ENCODE data around the gene SEPTIN3. TPM values are rescaled to one million over a fixed set of nuclear protein-coding genes. Genes with fewer than 3 reads are reported as not detected.

Gene SEPTIN3
- total and polyA plus RNA-seq, 9 of the 15 experiments (the other 6 are each of a cell fraction or from before 2014, with no cell fraction given) = 0.06 TPM; not detected in 8

DNA sequence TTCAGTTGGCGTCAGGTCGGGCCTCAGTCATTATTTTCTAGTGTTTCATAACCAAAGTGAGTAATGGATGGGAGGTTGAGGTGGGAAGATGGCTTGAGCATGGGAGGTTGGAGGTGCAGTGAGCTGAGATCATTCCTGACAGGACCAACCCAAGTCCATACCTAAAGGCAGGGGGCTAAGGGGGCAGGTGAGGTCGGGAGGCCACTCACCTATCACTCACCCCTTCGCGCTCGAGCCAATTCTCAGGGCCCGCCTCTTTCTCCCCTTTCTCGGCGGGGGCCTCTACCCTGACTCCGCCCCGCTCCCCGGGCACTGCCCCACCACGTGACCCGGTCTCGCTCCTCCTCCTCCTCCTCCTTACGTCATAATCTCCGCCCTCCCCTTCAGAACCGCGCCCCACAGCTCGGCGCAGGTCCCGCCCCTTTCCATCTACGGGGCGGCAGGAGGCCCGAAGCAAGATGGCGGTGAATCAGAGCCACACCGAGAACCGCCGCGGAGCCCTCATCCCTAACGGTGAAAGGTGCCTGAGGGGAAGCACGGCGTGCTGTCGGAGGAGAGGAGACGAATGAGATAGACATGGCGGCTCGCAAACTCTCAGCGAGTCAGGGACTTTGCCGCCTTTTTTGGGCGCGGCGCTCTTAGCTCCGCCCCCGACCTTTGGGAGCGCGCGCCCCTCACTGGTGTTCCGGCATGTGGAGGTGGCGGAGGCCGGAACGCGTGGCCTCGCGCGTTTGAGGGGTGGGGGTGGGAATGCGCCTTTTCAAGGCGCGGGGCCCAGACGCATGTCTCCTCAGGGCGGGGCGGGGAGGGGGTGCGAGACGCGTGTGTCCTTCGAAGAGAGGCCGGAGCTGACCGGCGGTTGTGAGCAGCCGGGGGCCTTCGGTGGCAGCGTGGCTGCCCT lies 29.4 kb downstream of the SEPTIN3 start, which contains the start of gene WBP2NL (continued):
- TF ChIP-seq, protein P1, sequence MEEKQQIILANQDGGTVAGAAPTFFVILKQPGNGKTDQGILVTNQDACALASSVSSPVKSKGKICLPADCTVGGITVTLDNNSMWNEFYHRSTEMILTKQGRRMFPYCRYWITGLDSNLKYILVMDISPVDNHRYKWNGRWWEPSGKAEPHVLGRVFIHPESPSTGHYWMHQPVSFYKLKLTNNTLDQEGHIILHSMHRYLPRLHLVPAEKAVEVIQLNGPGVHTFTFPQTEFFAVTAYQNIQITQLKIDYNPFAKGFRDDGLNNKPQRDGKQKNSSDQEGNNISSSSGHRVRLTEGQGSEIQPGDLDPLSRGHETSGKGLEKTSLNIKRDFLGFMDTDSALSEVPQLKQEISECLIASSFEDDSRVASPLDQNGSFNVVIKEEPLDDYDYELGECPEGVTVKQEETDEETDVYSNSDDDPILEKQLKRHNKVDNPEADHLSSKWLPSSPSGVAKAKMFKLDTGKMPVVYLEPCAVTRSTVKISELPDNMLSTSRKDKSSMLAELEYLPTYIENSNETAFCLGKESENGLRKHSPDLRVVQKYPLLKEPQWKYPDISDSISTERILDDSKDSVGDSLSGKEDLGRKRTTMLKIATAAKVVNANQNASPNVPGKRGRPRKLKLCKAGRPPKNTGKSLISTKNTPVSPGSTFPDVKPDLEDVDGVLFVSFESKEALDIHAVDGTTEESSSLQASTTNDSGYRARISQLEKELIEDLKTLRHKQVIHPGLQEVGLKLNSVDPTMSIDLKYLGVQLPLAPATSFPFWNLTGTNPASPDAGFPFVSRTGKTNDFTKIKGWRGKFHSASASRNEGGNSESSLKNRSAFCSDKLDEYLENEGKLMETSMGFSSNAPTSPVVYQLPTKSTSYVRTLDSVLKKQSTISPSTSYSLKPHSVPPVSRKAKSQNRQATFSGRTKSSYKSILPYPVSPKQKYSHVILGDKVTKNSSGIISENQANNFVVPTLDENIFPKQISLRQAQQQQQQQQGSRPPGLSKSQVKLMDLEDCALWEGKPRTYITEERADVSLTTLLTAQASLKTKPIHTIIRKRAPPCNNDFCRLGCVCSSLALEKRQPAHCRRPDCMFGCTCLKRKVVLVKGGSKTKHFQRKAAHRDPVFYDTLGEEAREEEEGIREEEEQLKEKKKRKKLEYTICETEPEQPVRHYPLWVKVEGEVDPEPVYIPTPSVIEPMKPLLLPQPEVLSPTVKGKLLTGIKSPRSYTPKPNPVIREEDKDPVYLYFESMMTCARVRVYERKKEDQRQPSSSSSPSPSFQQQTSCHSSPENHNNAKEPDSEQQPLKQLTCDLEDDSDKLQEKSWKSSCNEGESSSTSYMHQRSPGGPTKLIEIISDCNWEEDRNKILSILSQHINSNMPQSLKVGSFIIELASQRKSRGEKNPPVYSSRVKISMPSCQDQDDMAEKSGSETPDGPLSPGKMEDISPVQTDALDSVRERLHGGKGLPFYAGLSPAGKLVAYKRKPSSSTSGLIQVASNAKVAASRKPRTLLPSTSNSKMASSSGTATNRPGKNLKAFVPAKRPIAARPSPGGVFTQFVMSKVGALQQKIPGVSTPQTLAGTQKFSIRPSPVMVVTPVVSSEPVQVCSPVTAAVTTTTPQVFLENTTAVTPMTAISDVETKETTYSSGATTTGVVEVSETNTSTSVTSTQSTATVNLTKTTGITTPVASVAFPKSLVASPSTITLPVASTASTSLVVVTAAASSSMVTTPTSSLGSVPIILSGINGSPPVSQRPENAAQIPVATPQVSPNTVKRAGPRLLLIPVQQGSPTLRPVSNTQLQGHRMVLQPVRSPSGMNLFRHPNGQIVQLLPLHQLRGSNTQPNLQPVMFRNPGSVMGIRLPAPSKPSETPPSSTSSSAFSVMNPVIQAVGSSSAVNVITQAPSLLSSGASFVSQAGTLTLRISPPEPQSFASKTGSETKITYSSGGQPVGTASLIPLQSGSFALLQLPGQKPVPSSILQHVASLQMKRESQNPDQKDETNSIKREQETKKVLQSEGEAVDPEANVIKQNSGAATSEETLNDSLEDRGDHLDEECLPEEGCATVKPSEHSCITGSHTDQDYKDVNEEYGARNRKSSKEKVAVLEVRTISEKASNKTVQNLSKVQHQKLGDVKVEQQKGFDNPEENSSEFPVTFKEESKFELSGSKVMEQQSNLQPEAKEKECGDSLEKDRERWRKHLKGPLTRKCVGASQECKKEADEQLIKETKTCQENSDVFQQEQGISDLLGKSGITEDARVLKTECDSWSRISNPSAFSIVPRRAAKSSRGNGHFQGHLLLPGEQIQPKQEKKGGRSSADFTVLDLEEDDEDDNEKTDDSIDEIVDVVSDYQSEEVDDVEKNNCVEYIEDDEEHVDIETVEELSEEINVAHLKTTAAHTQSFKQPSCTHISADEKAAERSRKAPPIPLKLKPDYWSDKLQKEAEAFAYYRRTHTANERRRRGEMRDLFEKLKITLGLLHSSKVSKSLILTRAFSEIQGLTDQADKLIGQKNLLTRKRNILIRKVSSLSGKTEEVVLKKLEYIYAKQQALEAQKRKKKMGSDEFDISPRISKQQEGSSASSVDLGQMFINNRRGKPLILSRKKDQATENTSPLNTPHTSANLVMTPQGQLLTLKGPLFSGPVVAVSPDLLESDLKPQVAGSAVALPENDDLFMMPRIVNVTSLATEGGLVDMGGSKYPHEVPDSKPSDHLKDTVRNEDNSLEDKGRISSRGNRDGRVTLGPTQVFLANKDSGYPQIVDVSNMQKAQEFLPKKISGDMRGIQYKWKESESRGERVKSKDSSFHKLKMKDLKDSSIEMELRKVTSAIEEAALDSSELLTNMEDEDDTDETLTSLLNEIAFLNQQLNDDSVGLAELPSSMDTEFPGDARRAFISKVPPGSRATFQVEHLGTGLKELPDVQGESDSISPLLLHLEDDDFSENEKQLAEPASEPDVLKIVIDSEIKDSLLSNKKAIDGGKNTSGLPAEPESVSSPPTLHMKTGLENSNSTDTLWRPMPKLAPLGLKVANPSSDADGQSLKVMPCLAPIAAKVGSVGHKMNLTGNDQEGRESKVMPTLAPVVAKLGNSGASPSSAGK (IDR thresholded peaks at IDR 0.05) = 0 out of 2 replicates have a peak, but pooled peaks have one; percentile 28
- TF ChIP-seq CBFA2T2 (conservative IDR thresholded peaks at IDR 0.05) (0 out of 2 replicates have a peak, but pooled peaks have one; percentile 33), CREM (IDR thresholded peaks at IDR 0.05; ENCODE audit: low read depth) (0 out of 2 replicates have a peak, but pooled peaks have one; percentile 22), HDAC8 (tag; IDR thresholded peaks at IDR 0.05) (no peak)
